GM23338 (cell line): ENCODE results near the gene CEBPB. TPM values are rescaled to one million over a fixed set of nuclear protein-coding genes. Genes with fewer than 3 reads are reported as not detected.

Experiments used
- ATAC-seq: fragments of 200-7000 bp; cut with Tn5 transposase; 3 replicates; pipeline ENCODE4 v1.9.1; 2020
- DNase-seq: peaks from one replicate; pipeline ENCODE4 v3.0.0-alpha.2; 2015; ENCODE audit warnings: low spot score
- H2AFZ ChIP-seq: fragments of 200-600 bp; sonication (generic); 2 replicates; pipeline ENCODE4 v1.8.0; 2016; ENCODE audit warnings: antibody characterized with exemption, mild to moderate bottlenecking, moderate library complexity
- H3F3A ChIP-seq: fragments of 200-600 bp; sonication (generic); replicated peaks from 2 replicates; pipeline ENCODE4 v1.8.0; 2017; ENCODE audit warnings: antibody characterized with exemption, mixed run types, low read depth
- H3K27ac ChIP-seq: fragments of 200-600 bp; sonication (generic); 2 replicates; pipeline ENCODE4 v1.6.1; 2016; ENCODE audit warnings: low read depth
- H3K27me3 ChIP-seq: fragments of 200-600 bp; sonication (generic); 2 replicates; pipeline ENCODE4 v1.8.0; 2016; ENCODE audit warnings: mild to moderate bottlenecking, mixed run types, moderate library complexity; ENCODE audit not compliant: insufficient read depth
- H3K36me3 ChIP-seq: fragments of 200-600 bp; sonication (generic); 2 replicates; pipeline ENCODE4 v1.8.0; 2016; ENCODE audit warnings: mild to moderate bottlenecking; ENCODE audit not compliant: insufficient read depth
- H3K4me1 ChIP-seq: fragments of 200-600 bp; sonication (generic); 2 replicates; pipeline ENCODE4 v1.8.0; 2016; ENCODE audit warnings: mild to moderate bottlenecking, moderate library complexity; ENCODE audit not compliant: insufficient read depth
- H3K4me2 ChIP-seq: fragments of 200-600 bp; sonication (generic); 2 replicates; pipeline ENCODE4 v1.7.1; 2017; ENCODE audit warnings: mixed run types
- H3K4me3 ChIP-seq: fragments of 200-600 bp; sonication (generic); 2 replicates; pipeline ENCODE4 v1.6.1; 2016; ENCODE audit warnings: mixed run types
- H3K79me2 ChIP-seq: fragments of 200-600 bp; sonication (generic); replicated peaks from 2 replicates; pipeline ENCODE4 v1.8.0; 2017; ENCODE audit warnings: mild to moderate bottlenecking; ENCODE audit not compliant: insufficient read depth
- H3K9me2 ChIP-seq: fragments of 200-600 bp; sonication (generic); 2 replicates; pipeline ENCODE4 v1.8.0; 2017; ENCODE audit not compliant: insufficient read depth
- H4K20me1 ChIP-seq: fragments of 200-600 bp; sonication (generic); replicated peaks from 2 replicates; pipeline ENCODE4 v1.8.0; 2017; ENCODE audit warnings: mild to moderate bottlenecking; ENCODE audit not compliant: insufficient read depth
- H3K27ac Mint-ChIP-seq: 2 replicates; pipeline ENCODE4 v1.8.0; 2020; ENCODE audit warnings: inconsistent platforms, mild to moderate bottlenecking, moderate library complexity, mixed read lengths
- H3K27me3 Mint-ChIP-seq: 3 replicates; pipeline ENCODE4 v1.8.0; 2022; ENCODE audit warnings: low read depth, mild to moderate bottlenecking, moderate library complexity, mixed read lengths, inconsistent platforms; ENCODE audit not compliant: insufficient read depth, poor library complexity
- H3K36me3 Mint-ChIP-seq: 3 replicates; pipeline ENCODE4 v1.8.0; 2021; ENCODE audit warnings: low read depth, mild to moderate bottlenecking, inconsistent platforms, moderate library complexity, mixed read lengths
- H3K4me1 Mint-ChIP-seq: 3 replicates; pipeline ENCODE4 v1.8.0; 2020; ENCODE audit warnings: mild to moderate bottlenecking, inconsistent platforms, mixed read lengths
- H3K4me3 Mint-ChIP-seq: 3 replicates; pipeline ENCODE4 v1.8.0; 2021; ENCODE audit warnings: moderate library complexity, mild to moderate bottlenecking, inconsistent platforms, mixed read lengths
- H3K9me3 Mint-ChIP-seq: 3 replicates; pipeline ENCODE4 v1.8.0; 2020; ENCODE audit warnings: moderate library complexity, mild to moderate bottlenecking, inconsistent platforms, mixed read lengths
- CREB1 ChIP-seq: fragments of 250-450 bp; sonication (Bioruptor Pico); IDR thresholded peaks from 2 replicates; pipeline ENCODE4 v1.5.0; 2020; ENCODE audit warnings: low read depth, mild to moderate bottlenecking, moderate library complexity
- EZH2phosphoT487 ChIP-seq: fragments of 200-600 bp; sonication (generic); IDR thresholded peaks from one replicate; pipeline ENCODE4 v1.8.1; 2018; ENCODE audit warnings: antibody characterized with exemption; ENCODE audit not compliant: unreplicated experiment
- ZNF331 ChIP-seq: fragments of 250-450 bp; sonication (Bioruptor Pico); IDR thresholded peaks from 2 replicates; pipeline ENCODE4 v1.5.0; 2020; ENCODE audit warnings: low read depth, mild to moderate bottlenecking, moderate library complexity
- polyA plus RNA-seq: library from polyadenylated mRNA; unstranded; fragments of >200 nt; fragmentation: Nextera tagmentation; extraction: Ambion mirVana; gene quantifications from 2 replicates; pipeline ENCODE4 v1.2.1, GENCODE V29; 2016
- total RNA-seq: library from RNA; depleted of rRNA; stranded (reverse); fragments of >200 nt; shearing (Covaris generic); gene quantifications from 2 replicates; pipeline ENCODE4 v1.2.3, GENCODE V29; 2014
- TF ChIP-seq, protein P1 (sequence below): fragments of 250-450 bp; sonication (Bioruptor Pico); IDR thresholded peaks from 2 replicates; pipeline ENCODE4 v1.5.0; 2020; ENCODE audit warnings: mild to moderate bottlenecking, moderate library complexity
- TF ChIP-seq, protein P2 (sequence below): IDR thresholded peaks from 2 replicates; pipeline ENCODE4 v1.6.1; 2016; ENCODE audit warnings: antibody characterized with exemption

Gene CEBPB
- total and polyA plus RNA-seq, 2 experiments from 2014 or later, result 20.6 to 25.4 TPM

DNA sequence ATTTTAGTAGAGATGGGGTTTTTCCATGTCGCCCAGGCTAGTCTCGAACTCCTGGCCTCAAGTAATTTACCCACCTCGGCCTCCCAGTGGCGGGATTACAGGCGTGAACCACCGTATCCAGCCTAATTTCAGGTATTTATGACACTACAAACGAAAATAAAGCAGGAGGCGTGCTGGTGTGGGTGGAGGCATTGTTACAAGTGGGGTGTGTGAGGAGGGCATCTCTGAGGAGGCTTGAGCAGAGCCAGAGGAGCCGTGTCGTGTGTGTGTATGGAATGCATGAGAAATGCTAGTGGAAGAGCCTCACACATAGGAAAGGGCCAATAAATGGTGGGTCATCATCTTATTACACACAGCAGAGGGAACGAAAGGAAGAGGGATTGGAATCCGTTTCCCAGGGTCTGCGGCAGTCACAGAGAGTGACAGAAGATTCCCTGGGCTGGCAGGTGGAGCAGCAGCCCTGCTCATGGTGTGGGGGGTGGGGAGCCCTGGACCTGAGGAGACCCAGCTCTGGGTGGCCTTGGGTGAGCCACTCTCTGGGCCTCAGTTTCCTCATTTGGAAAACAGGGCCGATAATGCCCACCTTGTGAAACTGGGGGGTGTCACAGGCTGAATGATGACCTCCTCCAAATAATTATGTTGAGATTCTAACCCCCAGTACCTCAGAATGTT lies 19.9 kb upstream of the CEBPB start:
- Mint-ChIP-seq H3K4me1 (peaks cover 25% of the 10 kb centered on the region), H3K27ac (no peak overlapping the region), H3K27me3 (peaks cover 15% of the 10 kb centered on the region), H3K4me3 (no peak overlapping the region), H3K36me3 (no peaks in the 10 kb centered on the region), H3K9me3 (peaks cover 4% of the 10 kb centered on the region; the same call in 2 of the 3 replicates)
- no peaks in the 10 kb centered on the region for H3K79me2 ChIP-seq
- DNase-seq (no peak), ATAC-seq (no peak)
- TF ChIP-seq, protein P1, sequence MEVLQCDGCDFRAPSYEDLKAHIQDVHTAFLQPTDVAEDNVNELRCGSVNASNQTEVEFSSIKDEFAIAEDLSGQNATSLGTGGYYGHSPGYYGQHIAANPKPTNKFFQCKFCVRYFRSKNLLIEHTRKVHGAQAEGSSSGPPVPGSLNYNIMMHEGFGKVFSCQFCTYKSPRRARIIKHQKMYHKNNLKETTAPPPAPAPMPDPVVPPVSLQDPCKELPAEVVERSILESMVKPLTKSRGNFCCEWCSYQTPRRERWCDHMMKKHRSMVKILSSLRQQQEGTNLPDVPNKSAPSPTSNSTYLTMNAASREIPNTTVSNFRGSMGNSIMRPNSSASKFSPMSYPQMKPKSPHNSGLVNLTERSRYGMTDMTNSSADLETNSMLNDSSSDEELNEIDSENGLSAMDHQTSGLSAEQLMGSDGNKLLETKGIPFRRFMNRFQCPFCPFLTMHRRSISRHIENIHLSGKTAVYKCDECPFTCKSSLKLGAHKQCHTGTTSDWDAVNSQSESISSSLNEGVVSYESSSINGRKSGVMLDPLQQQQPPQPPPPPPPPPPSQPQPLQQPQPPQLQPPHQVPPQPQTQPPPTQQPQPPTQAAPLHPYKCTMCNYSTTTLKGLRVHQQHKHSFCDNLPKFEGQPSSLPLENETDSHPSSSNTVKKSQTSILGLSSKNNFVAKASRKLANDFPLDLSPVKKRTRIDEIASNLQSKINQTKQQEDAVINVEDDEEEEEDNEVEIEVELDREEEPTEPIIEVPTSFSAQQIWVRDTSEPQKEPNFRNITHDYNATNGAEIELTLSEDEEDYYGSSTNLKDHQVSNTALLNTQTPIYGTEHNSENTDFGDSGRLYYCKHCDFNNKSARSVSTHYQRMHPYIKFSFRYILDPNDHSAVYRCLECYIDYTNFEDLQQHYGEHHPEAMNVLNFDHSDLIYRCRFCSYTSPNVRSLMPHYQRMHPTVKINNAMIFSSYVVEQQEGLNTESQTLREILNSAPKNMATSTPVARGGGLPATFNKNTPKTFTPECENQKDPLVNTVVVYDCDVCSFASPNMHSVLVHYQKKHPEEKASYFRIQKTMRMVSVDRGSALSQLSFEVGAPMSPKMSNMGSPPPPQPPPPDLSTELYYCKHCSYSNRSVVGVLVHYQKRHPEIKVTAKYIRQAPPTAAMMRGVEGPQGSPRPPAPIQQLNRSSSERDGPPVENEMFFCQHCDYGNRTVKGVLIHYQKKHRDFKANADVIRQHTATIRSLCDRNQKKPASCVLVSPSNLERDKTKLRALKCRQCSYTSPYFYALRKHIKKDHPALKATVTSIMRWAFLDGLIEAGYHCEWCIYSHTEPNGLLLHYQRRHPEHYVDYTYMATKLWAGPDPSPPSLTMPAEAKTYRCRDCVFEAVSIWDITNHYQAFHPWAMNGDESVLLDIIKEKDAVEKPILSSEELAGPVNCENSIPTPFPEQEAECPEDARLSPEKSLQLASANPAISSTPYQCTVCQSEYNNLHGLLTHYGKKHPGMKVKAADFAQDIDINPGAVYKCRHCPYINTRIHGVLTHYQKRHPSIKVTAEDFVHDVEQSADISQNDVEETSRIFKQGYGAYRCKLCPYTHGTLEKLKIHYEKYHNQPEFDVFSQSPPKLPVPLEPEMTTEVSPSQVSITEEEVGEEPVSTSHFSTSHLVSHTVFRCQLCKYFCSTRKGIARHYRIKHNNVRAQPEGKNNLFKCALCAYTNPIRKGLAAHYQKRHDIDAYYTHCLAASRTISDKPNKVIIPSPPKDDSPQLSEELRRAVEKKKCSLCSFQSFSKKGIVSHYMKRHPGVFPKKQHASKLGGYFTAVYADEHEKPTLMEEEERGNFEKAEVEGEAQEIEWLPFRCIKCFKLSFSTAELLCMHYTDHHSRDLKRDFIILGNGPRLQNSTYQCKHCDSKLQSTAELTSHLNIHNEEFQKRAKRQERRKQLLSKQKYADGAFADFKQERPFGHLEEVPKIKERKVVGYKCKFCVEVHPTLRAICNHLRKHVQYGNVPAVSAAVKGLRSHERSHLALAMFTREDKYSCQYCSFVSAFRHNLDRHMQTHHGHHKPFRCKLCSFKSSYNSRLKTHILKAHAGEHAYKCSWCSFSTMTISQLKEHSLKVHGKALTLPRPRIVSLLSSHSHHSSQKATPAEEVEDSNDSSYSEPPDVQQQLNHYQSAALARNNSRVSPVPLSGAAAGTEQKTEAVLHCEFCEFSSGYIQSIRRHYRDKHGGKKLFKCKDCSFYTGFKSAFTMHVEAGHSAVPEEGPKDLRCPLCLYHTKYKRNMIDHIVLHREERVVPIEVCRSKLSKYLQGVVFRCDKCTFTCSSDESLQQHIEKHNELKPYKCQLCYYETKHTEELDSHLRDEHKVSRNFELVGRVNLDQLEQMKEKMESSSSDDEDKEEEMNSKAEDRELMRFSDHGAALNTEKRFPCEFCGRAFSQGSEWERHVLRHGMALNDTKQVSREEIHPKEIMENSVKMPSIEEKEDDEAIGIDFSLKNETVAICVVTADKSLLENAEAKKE, result no peak
- TF ChIP-seq CREB1 (CRISPR knock-in tag) (no peak), EZH2phosphoT487 (no peak), ZNF331 (CRISPR knock-in tag) (no peak)
- TF ChIP-seq, protein P2, sequence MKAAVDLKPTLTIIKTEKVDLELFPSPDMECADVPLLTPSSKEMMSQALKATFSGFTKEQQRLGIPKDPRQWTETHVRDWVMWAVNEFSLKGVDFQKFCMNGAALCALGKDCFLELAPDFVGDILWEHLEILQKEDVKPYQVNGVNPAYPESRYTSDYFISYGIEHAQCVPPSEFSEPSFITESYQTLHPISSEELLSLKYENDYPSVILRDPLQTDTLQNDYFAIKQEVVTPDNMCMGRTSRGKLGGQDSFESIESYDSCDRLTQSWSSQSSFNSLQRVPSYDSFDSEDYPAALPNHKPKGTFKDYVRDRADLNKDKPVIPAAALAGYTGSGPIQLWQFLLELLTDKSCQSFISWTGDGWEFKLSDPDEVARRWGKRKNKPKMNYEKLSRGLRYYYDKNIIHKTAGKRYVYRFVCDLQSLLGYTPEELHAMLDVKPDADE, result no peak
- no peaks in the 10 kb centered on the region for H3K9me2 ChIP-seq
- H4K20me1 ChIP-seq, result no peaks in the 10 kb centered on the region
- peaks cover 21% of the 10 kb centered on the region for H3K4me1 ChIP-seq
- no peaks in the 10 kb centered on the region; the same call in 1 of the 2 replicates for H3K36me3 ChIP-seq
- H3K4me3 ChIP-seq, result no peak overlapping the region
- no peak overlapping the region for H3K27ac ChIP-seq
- peaks cover 21% of the 10 kb centered on the region for H3F3A ChIP-seq
- no peak overlapping the region for H2AFZ ChIP-seq
- H3K4me2 ChIP-seq, result no peak overlapping the region
- no peaks in the 10 kb centered on the region for H3K27me3 ChIP-seq
